HG02623 (cell line): ENCODE data around the gene HNRNPL.
"Not testable (repeated sequence)": the region's sequence is repeated elsewhere in the genome, so short reads cannot be mapped to it uniquely, and the experiment has no call there.

Source experiments
- ATAC-seq: cut with Tn5 transposase; IDR thresholded peaks from one replicate; pipeline ENCODE4 v1.9.1; 2021; ENCODE audit warnings: moderate library complexity; ENCODE audit not compliant: unreplicated experiment

Gene HNRNPL

DNA sequence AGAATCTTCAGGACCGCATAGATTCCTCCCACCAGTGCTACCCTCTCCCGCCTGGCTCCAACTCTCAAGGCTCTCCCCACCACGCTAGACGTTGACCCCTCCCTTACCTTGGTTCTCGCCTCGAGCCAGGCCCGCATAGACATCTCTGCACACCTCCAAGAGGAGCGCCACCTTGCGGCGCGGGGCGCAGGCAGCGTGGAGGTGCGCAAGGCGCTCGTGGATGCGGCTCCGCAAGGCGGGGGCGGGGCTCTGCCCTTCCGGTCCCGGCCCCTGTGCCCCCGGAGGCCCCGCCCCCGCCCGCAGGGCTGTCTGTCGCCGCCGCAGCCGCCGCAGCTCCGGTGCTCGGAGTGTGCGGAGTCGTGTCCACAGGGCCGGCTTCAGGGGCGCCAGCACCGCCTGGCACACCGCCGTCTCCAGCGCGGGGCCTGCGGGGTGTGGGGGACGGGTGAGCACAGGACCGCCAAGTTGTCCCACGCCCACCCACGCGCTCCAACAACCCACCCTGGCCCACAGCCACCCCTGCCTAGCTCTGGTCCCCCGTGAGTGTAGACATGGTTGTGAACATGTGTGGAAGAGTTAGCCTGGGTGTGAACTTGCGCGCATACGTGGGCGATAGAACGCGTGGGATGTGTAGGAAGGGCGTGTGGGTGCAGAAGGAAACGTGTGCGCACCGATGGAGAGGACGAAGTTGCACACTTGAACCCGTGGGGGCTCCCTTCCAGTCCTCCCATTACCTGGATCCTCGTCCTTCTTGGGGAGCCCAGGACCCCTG, 20.2 kb upstream of the HNRNPL start:
- ATAC-seq = peak; percentile 69

DNA sequence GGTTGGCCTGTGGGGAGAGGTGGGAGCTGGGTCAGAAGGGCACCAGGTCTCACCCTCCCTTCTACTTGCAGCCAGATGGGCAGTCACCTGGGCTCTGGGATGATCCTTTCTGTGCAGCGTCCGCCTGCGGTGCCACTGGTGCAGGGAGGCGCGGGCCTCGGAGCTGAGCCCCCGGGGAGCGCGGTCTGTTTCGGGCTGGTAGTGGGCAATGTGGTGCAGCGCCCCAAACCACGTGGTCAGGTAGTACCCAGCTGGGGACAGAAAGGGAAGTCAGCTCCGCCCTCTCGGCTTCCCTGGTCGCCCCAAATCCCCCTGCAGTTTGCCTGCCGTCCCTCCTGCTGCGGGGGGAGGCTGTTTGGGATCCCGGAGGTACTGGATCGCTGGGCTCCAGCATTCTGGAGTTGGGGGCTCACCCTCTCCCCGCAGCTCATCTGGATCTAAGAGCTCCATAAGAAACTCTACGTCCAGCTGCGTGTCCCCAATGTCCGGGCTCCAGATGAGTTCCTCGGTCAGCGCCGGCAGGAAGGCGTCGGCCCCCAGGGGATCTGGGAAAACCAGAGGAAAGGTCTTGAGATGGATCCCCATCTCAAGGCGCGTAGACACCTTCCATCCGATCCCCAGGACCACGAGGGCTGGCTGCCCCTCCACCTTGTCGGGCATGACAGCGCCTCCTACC, 19.5 kb upstream of the HNRNPL start:
- ATAC-seq = no peak

DNA sequence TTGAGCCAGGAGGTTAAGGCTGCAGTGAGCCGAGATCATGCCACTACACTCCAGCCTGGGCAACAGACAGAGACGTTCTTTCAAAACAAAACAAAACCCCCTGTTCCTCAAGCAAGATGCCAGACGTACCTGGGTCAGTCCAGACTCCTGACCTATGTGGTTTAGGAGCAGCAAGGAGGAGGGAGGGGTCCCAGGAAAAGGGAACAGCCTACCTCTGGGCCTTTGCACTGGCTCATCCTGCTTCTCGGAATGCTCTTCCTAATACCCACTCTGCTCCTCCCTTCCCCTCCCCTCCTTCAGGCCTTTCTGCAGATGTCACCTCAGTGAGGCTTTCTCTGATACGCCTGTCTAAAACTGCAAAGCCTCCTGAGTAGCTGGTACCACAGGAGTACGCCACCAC, 18.8 kb upstream of the HNRNPL start:
- ATAC-seq = no peak

DNA sequence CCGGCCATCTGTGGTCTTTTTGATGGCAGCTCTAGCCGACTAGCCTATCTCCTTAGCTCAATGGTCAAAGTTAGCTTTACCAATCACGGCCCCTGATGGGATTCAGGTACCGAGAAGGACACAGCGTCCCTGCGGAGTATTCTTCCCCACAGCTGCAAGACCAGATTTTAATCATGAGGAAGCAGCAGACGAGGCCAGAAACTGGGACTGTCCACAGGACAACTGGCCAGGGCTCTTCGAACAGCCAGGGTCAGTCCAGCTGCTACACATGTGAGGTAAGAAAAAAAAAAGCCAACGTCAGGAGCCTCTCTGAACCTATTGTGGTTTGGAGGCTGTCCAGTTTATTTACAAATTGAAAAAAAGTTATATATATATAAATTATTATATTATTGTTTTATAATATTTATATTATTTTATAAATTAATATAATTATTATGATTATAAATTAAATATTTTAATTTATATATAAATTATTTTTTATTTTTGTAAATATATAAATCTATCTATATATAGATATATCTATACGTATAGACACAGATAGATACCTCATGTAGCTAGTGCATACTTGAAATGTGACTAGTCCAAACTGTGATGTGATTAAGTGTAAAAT, 17.5 kb upstream of the HNRNPL start:
- no peak for ATAC-seq

DNA sequence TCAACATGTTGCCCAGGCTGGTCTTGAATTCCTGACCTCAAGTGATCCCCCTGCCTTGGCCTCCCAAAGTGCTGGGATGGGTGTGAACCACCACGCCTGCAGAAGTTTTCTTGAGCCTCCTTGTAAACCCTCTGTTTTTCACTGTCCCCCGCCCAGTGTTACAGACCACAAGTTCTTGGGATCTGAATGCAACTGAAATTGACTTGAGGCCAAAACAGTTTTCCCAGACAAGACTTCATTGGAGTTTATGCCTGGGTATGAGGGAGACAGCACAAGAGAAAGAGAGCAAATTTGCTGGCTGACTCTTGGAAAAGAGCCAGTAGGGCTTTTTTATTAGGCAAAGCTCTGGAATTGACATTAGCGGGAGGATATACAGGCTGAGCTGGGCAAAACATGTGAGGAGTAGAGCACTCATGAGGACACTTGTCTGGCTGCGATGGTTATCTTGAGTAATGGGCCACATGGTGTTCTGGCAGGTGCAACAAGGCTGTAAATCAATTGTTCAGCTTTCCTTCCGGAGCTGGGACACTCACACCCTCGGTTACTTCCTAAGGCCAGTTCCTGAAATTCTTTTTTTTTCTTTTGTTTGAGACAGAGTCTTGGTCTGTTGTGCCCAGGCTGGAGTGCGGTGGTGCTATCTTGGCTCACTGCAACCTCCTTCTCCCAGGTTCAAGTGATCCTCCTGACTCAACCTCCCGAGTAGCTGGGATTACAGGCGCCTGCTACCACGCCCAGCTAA, 12.7 kb upstream of the HNRNPL start:
- ATAC-seq = no peak

DNA sequence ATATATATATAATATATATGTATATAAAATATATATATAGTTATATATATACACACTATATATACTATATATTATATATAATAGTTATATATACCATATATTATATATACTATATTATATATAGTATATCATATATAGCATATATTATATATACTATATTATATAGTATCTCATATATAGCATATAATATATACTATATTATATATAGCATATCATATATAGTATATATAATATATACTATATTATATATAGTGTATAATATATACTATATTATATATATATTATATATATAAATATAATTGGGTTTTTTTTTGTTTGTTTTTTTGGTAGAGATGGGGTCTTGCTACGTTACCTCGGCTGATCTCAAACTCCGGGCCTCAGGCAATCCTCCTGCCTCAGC, 11.6 kb upstream of the HNRNPL start:
- ATAC-seq = no peak

DNA sequence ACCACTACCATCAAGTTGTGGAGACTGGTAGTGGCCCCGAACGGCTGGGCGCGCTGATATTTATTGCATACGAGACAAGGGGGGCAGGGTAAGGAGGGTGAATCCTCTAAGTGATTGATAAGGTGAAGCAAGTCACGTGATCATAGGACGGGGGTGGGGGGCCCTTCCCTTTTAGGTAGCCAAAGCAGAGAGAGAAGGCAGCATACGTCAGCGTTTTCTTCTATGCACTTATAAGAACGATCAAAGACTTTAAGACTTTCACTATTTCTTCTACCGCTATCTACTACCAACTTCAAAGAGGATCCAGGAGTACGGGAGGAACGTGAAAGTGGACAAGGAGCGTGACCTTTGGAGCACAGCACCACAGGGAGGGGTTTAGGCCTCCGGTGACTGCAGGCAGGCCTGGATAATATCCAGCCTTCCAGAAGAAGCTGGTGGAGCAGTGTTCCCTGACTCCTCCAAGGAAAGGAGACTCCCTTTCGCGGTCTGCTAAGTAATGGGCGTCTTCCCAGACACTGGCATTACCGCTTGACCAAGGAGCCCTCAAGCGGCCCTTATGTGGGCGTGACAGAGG, 9.9 kb upstream of the HNRNPL start:
- not testable (repeated sequence) for ATAC-seq

DNA sequence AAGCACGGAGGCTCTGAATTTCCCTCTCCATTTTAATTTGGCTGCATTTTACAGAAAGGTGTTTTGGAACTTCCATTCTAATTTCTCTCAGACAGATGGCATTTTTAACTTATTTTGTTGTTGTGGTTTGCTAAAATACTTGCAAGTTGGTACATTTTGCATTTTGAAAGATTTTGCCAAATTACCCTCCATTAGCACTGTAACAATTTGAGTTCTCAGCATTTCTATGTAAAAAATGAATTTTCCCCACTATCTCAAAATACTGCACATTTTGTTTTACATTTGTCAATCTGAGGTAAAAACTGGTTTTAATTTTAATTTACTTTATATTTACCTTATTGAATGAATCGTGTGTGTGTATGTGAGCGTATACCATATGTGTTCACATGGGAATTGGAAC, 7.0 kb upstream of the HNRNPL start:
- no peak for ATAC-seq

DNA sequence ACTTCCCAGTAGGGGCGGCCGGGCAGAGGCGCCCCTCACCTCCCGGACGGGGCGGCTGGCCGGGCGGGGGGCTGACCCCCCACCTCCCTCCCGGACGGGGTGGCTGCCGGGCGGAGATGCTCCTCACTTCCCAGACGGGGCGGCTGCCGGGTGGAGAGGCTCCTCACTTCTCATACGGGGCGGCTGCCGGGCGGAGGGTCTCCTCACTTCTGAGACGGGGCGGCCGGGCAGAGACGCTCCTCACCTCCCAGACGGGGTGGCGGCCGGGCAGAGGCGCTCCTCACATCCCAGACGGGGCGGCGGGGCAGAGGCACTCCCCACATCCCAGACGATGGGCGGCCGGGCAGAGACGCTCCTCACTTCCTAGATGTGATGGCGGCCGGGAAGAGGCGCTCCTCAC, 6.0 kb upstream of the HNRNPL start:
- ATAC-seq = not testable (repeated sequence)

DNA sequence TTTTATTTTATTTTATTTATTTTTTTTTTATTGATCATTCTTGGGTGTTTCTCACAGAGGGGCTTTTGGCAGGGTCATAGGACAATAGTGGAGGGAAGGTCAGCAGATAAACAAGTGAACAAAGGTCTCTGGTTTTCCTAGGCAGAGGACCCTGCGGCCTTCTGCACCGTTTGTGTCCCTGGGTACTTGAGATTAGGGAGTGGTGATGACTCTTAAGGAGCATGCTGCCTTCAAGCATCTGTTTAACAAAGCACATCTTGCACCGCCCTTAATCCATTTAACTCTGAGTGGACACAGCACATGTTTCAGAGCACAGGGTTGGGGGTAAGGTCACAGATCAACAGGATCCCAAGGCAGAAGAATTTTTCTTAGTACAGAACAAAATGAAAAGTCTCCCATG, 5.2 kb upstream of the HNRNPL start:
- not testable (repeated sequence) for ATAC-seq

DNA sequence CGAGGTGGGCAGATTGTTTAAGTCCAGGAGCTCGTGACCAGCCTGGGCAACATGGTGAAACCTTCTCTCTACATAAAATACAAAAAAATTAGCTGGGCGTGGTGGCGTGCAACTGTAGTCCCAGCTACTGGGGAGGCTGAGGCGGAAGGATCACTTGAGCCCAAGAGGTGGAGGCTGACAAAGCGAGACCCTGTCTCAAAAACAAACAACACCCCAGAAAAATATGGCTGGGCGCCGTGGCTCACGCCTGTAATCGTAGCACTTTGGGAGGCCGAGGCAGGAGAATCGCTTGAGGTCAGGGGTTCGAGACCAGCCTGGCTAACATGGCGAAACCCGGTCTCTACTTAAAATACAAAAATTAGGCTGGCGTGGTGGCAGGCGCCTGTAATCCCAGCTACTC, 3.4 kb upstream of the HNRNPL start:
- no peak for ATAC-seq

DNA sequence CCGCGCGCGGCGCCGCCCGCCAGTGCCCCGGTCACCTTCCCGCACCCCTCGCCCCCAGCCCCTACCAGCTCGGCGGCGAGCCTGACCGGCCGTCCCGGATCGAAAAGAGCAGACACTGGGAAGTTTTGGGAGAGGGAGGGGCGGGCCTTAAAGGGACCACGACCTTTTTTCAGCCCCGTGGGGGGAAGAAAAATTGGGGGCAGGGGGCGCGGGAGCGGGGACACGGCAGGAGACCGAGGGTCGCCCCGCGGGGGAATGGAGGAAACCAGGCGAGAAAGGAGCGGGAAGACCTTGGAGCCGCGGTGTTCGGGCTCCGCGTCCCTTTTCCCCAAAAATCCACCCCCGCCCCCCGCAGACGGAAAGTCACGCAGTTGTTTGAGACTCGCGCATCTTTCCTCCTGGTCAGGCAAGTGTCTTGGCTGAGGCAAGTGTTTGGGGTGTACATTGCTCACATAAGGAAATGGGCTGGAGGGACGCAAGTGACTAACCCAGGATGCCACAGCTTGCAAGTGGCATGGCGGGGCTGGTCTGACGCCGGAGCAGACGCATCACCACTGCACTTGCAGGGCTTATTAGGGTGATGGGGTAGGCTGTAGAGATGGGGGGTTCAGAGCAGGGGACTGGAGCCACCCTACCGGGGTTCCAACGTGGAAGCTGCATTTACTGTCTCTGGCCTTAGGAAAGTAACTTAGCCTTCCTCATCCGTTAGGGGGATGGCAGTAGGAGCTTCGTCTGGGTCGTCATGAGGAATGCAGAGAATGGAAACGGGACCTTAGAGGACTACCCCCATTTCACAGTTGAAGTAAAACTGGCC, 2.7 kb upstream of the HNRNPL start:
- ATAC-seq = no peak

DNA sequence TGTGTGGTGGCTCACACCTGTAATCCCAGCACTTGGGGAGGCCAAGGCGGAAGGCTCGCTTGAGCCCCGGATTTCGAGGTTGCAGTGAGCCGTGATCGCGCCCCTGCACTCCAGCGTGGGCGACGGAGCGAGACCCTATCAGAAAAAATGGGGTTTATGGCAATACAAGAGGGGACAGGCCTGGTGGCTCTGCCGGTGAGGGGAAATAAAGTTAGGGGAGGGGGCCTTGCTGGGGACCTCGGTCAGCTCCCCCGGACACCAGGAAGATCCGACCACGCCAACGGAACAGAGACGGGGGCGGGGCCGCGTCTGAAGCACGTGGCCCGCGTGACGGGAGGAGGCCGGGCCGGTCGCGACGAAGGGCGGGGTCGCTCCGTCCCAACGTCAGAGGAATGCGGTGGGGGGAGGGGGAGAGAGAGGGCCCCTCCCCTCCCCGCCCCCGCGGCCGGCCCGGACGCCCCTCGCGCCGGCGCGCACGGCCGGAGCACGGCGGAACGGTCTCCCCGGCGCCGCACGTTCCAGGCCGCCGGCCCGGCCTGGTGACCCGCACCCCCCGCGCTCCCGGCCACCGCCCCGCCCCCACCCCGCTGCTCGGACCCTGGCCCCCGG, 1.9 kb upstream of the HNRNPL start:
- no peak for ATAC-seq

DNA sequence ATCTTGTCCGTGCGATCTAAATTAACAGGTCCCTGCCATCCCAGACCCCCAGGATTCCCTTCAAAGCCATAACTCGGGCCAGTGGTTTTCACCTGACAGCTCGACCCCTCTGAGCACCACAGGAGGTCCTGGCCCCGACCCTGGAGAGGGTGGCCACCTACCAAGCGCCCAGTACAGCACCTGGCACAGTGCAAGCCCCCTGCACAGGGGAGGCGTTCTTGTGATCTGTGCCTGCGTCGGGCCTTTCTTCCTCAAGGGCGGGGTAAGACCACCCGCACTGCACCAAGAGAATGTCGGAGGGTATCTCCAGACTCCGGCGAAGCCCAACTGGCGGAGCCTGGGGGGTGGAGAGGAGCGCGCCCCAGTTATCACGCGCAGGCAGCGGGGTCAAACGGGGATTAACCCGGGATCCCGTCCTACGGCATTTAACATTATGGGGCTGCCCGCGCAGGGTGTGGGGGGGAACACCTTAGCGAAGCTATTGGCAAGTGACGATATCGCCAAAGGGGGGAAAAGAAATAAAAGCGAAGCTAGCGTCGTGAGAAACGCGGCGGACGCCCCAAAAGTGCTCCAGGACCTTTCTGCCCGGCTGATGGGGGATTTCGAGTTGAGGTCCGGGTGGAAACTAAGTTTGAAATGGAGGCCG, 1.3 kb upstream of the HNRNPL start:
- no peak for ATAC-seq

DNA sequence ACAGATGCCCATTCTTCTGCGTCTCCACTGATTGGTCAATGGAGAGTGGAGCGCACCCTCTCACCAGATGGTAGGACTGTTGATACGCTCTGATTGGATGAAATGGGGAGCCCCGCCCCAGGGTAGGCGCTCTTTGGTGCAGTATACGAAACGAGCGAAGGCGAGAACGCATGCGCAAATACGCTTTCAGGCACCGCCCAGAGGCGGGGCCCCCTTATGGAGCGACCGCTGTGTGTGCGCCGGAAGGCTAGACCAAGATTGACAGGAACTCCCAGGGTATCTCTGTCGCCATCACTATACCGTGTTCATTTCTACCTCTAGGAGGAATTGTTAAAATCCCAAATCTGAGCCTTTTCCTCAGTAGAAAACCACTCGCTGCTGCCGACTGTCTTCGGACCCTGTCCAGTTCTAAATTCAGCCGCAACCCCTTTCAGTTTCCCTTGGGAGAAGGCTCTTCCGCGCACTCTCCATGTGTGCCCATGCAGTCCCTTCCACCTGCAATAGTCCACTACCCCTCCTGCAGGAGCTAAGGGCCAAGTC, 720 bp upstream of the HNRNPL start:
- ATAC-seq = peak; percentile 68

DNA sequence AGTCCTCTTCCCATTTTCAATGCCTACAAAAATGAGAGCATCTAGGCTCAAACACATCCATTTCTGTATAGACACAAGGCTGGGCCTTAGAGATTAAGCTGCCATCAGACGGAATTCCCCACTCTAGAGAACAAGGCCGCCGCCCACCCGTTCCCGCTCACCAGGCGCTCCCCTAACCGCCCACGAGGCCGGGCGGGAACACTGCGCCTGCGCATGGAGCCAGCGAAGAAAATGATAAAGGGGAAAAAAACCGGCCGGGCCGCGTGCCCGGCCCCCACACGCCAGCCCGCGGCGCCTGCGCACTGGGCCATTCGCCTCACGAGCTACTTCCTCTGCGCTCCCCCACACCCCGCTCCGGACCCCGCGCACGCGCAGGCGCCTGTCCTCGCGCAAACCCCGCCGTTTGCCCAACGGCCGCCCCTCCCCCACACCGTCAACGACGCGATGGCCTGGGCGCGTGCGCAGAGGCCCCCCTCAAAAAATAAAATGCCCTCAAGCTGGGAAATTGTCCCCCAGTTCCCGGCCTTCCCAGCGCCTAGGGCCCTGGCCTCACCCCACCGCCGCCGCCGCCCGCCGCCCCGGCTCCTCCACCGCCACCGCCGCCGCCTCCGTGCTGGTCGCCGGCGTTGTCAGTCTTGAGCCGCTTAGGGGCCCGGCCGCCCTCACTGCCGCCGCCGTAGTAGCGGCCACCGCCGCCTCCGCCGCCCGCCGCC, 483 bp downstream of the HNRNPL start:
- peak; percentile 21 for ATAC-seq

DNA sequence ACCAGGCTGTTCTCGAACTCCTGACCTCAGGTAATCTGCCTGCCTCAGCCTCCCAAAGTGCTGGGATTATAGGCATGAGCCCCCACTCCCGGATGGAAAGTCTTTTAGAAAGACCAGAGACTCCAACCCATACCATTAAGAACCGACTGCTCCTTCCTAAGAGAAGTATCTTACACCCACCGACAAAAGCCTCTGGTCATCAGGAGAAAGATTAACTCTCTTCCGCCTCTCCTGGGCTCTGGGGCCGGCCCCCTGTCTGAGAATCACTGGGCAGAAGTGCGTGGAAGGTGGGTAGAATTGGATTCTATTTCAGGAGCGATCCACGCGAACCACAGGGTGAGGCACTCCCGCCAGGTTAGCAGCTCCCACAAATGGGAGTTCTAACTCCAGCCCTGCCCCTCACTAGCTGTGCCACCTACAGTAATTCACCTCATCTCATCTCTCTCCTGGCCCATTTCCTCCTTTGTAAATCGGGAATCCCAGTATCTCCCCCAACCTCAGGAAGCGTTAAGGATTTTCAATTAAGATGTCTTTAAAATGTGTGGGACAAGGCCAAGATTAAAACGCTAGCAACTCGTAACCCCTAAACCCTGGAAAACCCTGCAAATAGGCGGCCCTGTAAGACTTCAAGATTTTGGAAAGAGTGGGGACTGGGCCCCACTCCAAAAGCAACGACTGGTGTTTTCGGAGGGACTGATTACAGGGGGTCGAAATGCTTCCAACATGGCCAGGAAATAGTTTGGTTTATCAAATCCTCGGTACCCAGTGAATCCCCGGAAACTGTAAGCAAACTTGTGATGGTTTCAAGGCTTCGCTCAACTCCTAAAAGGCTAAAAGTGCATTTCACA, 1.3 kb downstream of the HNRNPL start:
- no peak for ATAC-seq

DNA sequence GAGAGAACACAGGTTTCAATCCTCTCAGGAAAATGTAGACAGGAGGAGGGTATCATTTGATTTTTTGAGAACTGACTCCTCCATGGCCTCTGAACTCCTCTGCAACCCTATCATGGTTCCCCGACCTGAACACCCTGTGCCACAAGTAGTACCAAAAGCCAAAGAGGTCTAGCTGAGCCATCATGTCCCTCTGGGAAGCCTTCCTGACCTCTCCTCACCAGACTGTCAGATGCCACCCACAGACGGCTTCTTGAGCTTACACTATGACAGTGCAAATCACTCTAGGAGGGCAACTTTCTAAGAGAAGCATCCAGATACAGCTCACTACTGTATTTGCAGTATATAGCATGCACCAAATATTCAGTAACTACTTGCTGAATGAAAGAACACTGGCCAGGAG, 3.7 kb downstream of the HNRNPL start:
- no peak for ATAC-seq
